Fibroblast of skin of right biceps (primary cell): ENCODE measurements around the gene PPP2R2C.

ENCODE experiments used
- DNase-seq: peaks from one replicate; pipeline ENCODE4 v3.0.0-alpha.2; 2013

Gene PPP2R2C

DNA sequence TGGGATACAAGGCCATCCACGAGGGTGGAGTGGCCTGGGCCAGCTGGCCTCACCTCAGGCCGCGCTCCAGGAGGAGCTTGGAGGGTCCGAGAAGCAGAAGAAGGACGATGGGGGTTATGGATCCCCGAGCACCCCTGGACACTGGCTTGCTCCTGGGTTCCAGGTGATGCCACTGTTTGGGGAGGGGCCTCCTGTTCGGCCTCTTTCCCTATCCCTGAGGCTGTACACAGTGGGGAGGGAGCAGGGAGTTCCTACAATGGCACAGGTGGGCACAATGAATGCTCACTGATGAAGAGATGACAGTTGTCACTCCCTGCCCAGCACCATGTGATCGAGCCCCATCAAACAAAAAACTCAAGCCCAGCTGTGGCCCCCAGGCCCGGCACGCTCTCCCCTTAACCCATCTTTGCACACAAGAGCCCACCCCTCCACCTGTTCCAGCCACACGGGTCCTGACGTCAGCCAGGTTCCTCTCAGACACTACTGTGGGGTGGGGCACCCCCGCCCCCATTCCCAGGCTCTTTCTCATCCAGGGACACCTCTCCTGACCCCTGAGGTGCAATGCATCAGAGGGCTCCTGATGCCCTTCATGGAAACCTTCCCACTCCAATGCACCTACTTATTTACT lies 132.5 kb downstream of the PPP2R2C start:
- DNase-seq: no peak

DNA sequence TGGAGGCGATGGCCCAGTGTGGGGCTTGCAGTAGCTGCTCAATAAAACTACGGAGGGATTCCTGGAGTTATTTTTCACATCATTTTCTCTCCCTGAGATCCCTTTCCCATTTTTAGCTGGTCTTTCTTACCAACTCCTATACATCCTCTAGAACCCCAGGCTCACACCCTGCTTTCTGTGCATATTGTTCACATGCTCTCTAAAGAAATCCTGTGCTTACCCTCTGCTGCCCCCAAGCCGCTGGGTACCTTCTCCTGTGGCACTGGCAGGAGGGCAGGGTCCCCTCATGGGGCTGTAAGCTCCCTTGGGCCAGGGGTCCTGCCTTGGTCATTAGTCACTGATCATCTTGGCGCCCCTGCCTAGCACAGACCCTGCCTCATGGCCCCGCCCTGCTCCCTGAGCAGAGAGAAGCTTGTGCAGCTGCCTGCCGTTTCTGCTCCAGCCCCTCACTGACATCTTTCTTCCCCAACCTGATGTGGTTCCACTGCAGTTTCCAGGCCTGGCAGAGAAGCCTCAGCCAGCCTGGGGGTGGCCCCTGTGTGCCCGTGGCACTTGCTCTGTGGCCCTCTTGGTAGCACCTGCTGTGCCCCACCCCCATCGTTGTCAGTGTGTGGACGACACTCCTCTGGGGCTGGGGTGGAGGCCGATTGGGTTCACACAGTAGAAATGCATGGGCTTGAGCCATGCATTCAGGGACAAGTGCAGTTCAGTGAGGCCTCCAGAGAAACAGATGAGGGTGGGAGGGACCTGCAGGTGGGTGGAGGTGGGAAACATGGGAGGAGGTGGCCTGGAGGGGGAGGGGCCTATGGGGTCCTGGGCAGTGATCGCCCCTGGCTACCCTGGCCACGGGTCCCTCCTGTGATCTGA lies 133.2 kb downstream of the PPP2R2C start:
- DNase-seq: no peak

DNA sequence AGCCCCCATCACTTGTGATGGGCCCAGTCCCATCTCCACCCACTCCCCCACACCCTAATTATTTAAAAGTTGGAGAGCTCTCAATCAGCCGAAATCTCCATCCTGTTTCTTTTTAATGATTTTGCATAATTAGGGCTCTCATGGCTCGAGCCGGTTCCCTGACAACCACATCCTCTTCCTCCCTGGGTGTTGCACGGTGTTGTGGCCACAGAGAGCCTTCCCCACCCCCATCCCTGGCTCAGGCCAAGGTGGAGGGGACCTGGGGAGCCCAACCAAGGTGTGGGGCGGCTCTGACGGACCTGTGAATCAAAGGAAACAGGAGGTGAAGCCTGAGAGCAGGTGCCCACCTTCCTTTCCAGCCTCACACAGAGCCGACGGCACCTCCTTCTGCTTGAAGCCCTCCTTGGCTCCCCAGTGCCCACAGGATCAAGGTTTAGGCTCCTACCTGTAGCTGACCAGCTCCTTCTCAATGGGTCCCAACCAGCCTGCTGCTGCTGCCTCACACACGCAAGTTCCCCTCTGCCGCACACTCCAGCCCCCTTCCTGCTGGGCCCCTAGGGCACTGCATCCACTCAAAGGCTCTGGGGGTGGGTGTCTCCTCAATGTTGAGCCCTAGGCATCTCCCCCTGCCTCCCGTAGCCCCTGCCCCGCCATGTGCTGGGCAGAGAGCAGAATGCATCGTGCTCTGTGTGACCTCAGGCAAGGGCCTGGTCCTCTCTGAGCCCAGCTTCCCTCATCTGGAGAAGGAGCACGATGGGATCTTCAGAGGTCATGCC lies 134.1 kb downstream of the PPP2R2C start:
- no peak for DNase-seq

DNA sequence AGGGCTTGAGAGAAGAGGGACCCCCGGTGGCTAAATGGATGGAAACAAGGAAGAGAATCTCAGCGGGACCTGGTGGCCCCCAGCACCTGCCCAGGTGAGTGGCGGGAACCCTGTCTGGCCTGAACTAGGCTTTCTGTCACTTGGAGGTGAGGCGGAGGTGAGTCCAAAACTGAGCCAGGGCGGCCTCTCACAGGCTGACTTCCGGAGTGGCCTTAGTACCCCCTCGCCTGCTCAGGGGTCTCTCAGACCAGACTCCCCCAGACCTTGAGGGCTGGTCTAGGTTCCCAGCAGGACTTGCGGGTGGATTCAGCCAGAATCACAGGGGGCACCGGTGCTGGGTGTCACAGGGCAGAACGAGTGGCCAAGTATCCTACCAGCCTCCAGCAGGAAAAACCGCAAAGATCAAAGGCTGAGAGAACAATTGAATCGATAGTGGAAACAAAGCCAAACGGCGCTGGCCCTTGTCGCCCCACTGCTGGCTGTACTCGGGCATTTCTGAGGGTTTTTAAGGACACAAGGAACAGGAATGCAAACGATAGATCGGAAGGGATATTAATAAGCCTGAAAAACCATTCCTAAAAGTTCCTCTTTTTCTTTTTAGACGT lies 135.0 kb downstream of the PPP2R2C start:
- DNase-seq: no peak

DNA sequence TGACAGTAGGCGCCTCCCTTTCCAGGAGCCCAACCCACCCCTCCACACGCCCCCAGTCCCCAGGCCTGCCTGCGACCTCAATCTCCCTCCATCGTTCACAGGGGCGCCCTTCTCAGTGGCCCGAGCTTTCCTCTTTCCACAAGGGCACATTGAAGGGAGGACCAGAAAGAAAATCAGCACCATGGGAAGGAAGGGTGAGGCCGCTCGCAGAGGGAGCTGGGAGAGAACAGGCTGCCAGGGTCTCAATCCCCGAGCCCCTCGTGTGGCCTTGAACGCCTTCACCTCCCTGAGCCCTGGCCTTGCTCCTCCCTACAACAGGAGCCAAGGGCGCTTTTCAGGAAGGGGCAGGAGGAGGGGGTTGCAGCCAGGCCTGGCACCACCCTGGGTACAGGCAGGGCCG lies 136.2 kb downstream of the PPP2R2C start:
- DNase-seq: no peak

DNA sequence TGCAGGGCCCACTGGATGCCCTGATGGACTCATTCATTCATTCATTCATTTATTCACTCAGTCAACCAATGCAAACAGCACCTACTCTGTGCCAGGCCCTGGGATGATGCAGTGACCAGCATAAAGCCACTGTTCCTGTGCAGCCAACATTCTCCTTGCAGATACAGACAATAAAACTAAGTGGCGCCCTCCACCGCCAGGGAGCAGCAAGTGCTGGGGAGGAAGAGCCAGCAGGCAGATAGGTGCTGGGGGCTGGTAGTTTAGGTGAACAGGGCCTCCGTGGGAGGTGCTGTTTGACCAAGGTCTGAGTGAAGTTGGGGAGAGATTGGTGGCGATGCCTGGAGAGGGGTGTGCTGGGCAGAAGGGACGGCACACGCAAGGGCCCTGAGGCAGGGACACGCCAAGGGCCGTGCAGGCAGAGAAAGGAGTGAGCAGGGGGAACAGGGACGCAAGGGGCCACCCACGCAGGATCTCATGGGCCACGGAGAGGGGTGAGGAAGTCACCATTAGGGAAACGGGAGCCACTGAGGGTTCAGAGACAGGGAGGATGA lies 137.3 kb downstream of the PPP2R2C start:
- DNase-seq: no peak

DNA sequence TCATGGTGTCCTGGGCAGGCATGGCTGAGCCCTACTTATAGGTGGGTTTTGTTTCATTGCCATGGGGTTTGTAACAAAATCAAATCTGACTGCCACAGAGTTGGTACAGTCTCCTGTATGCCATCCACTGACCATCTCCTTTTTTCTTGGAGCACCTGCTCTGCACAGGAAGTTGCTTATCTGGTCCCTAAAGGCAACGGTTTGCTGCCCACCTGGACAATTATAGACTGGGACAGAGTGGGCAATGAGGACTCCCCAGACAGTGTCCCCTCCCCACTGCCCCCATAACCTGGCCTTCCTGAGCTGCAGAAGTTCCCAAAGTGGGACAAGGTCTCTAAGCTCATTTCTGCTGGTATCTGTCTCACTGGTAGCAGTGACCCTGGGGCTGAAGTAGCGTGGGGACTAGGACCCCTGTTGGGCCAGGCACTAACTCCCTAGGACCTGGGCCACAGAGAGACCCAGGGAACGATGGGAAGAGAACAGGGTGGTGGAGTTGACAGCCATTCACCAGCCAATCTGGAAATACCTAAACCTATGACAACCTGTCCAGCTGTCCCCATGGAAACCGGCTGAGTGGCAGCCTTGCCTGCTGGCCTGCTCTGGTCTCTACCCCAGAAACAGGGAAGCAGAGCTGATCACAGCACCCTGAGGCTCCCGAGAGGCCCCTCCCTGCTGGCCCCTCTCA lies 138.1 kb downstream of the PPP2R2C start:
- no peak for DNase-seq

DNA sequence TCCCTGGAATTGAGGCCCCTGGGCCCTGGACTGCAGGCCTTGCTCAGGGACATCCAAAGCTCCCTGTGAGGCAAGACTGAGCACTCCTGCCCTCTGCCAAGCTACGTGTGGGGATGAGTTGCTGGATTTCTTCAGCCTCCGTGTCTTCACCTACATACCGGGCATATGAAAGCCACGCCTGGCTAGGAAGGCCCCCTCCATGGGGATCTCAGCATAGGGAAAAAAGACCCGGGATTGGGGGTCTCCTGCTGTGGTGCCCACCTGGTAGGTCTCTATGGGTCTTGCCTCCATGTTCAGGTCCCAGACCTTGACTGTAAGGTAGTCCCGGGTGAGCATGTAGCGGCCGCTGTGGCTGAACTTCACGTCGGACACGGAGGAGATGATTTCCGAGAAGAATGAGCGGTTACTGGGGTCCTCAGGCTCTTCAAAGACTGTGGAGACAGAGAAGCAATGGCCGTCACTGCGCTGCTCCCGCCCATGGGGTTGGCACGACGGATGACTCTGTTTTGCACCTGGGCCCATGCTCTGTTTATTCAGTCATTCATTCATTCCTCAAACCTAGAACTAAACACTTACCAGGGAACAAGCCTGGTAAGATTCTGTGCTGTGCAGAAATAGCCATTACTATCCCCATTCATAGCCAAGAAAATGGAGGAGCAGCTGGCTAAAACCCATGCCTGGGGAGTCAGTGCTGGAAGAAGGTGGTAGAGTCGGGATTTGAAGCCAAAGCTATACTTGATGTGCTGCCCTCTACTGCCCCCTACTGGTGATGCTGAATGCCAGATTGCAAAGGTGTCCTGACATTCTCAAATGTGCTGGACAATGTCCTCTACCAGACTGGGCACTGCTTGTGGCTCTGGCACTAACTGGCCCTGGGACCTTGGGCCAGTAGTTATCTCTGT lies 138.9 kb downstream of the PPP2R2C start:
- peak; percentile 10 for DNase-seq

DNA sequence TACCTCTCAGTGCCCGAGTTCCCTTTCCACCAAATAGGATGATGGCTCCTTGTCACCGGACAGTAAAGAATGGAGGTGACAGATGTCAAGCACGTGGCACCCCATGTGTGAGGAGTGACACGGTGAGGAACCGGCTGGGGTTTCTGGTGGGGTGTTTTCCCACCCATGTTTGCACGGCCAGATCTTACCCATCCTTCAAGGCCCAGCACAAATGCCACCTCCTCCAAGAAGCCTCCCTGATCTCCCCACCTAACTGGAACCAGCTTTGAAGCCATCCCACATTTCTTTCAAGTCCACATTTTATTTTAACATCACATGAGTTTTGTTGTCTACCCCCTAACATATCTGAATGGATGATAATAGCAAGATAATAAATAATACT lies 139.8 kb downstream of the PPP2R2C start:
- no peak for DNase-seq

DNA sequence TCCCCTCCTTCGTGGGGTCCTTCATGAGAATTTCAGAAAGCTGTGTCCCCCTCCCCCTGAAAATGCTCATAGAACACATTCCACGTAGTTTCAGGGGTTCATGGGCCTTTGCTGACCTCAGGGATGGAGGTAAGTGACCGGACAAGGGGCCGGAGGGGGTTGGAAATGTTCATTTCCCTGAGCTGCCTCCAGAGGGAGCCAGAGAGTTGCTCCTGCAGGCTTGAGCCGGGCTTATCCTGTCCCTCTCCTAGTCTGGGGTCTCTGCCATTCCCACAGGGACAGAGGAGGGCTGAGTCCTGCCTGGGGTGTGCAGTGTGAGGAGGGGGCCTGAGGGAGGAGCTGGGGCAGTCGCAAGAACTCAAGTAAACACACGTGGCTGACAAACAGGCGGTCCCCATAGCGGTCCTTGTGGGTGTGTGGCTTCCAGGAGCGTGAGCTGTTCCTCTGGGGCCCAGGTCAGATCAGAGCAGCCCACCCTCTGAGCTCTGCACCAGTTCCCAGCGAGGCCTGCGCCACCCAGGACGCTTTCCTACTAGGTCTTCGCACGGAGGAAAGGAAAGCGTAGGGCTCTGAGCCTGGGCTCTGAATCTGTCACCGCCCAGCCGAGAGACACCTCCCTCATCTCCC lies 140.3 kb downstream of the PPP2R2C start:
- no peak for DNase-seq

DNA sequence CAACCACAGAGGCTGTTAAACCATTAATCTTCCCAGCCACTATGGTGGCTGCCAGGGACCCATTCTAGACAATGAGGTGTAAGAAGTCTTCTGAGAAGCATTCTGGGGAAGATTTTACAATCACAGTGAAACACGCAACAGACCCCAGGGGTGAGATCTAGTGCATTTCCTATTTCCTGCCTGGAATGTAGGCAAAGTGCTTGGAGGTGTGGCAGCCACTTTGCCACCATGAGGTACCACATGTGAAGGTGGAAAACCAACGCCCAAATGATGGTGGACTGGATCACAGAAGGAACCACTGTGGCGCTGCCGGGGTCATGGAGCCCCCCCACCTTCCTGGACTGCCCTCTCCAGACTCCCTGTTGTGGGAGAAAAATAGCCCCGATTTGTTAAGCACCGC lies 140.9 kb downstream of the PPP2R2C start:
- DNase-seq: no peak

DNA sequence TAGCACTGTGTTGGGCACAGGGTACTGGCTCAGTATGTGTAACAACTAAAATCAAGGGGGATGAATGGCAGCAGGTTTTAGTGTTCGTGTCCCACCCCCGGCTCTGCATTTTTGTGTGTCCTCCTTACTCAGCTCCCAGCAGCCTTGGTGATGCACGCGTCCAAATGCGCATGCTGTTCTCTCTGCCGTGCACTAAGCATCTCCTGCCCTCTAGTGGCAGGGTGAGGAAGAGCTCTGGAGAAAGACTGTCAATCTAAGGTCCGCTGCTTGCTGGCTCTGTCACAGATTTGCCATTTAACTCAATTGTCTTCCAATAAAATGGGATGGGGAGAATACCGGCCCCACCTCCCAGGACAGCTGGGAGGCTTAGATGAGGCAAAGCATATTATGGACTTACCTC lies 141.4 kb downstream of the PPP2R2C start:
- DNase-seq: peak; percentile 7

DNA sequence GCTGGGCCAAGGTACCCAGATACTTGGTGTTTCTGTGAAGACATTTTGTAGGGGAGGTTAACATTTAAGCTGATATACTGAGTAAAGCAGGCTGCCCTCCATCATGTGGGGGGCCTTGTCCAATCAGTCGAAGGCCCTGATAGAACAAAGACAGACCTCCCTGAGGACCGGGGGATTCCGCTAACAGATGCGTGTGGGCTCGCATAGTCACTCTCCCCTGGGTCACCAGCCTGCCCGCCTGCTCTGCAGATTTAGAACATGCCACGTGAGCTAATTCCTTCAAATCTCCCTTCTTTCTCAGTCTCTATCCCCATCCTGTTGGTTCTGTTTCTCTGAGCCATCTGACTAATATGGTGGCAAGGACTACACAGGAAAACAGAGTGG lies 142.0 kb downstream of the PPP2R2C start:
- DNase-seq: no peak

DNA sequence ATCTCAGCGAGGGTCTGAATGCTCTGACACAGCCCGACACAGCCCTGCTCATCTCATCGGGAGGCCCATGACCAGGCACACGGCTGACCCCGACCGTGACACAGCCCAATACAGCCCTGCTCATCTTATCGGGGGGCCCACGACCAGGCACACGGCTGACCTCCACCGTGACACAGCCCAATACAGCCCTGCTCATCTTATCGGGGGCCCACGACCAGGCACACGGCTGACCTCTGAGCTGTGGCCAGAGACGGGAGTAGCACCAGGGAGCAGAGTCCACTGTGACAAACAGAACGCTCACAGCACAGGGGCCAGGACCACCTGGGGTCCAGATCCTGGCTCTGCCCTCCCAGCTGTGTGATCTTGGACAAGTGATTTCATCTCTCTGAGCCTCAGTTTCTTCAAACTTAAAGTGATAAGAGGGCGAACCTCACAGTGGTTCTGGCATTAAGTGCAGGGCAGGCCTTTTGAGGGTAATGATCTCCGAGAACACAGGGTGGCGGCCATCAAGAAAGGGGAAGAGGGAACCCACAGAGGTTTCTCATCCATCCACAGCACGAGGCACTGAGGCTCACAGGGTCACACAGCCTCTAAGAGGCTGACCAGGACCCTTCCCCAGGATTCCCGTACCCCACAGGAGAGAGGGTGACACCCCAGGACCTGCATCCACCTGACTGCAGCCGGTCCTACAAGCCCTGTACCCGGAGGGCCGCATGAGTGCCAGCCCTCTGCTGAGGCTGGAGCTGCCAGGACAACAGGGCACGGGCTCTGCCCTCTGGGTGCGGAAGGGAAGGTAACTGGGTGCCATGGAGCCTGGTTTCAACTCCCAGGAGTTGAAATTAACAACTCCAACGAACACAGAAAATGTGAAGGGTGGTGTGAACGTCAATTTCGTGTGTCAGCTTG lies 142.7 kb downstream of the PPP2R2C start:
- DNase-seq: no peak

DNA sequence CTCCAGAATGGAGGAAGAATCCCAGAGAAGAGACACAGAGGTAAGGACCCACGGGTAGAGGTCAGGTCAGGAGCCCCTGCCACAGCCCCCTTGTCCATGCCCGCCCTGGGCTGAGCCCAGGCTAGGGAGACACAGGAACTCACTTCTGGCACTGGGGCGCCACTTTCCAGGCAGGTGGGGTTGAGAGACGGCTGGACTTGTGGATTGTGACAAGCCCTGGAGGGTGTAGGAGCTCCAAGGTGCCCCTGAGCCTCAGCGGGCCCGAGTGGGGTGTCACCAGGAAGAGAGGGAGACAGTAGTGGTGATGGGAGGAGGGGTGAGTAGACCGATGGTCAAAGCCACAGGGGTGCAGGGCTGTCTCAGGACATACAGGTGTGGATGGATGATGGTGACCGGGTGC lies 143.9 kb downstream of the PPP2R2C start:
- DNase-seq: no peak

DNA sequence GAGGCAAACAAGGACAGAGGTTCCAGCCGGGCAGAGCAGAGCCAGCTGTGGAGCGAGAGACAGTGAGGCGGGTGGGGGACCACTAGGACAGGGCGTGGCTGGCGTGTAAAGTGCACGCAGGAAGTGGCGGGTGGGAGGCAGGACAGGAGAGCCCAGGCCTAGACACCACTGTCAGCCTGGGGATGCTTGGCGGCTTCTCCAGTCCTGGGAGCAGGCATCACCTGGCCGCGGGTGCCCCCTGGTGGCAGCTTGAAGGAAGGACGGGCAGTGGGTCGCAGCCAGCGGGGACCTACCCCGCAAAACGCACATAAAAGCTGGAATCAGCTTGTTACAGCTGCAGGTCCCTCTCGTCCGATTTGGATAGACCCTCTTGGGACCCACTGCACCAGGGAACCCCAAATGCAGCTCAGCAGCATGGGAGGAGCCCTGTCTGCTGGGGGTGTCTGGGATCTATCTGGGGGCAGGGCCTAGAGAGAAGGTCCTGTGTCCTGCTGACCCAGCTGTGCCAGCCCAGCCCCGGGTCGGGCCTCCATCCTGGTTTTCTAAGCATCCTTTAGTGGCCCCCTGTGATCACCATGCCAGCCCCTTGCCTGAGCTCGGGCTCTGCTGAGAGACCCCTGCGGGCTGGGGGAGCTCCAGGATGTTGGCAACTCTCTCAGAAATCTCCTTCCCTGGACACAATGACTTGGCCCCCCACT lies 145.0 kb downstream of the PPP2R2C start:
- peak; percentile 58 for DNase-seq

DNA sequence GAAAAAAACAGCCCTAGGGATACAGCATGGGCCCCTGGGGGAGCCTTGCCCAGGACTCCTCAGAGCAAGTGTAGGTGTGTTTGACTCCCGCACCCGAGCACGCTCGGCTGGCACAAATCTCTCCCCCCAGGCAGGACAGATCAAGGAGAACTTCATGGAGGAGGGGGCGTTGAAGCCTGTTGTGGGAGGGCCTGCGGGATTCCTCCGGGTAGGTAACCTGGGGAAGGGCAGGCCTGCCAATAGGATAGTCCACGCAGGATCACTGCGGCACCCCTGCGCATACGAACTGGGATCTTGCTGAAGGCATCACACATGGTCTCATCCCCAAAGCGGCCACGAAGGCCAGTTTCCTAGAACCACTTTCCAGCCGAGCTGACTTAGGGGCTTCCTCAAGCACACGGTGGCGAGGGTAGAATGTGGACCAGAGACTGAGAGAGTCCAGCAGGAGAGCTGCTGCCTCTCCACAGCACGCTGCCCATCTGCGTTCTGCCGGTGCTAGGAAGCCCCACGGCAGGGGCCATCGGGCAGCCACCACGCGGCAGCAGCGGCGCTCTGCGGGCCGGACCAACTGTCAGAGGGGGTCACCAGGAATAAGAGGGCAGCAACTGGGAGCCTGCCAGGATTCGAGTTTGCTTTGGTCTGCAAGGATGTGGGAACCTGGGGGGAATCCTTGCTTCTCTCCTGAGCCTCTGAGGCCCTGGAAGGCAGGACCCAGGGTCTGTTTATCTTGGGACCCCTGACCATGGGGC lies 145.9 kb downstream of the PPP2R2C start:
- no peak for DNase-seq

DNA sequence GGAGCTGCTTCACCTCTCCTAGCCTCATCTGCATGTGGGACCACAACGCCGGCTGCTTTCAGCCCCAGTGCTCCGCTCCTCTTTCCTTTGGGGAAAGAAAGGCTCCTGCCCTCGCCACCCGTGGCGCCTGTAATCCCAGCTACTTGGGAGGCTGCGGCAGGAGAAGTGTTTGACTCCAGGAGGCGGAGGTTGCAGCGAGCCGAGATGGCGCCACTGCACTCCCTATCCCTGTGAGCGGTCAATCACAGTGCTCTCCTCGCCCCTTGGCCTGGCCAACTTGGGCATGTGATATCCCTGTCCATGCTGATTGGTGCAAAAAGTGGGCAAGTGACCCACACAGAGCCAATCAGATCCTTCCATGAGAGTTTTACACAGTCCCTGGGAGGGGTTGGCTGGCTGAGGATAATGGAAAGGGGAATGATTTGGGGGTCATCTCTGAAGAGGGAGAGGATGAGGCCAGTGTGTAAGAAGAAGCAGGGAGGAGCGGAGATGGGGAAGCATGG lies 146.6 kb downstream of the PPP2R2C start:
- peak; percentile 5 for DNase-seq
